ENCODE data around the gene MAPKAP1. TPM values are rescaled to one million over a fixed set of nuclear protein-coding genes. Genes with fewer than 3 reads are reported as not detected.

MAPKAP1 gene
- total RNA-seq, 4 donors from 2014 or later = 46.7 to 63.0 (median 57.9) TPM

GRCh38 chr9:125457357-125457756 lies 249.7 kb downstream of the MAPKAP1 start:
- 100% methylated on average over 1 of the region's 1 CpG for WGBS, 2 donors
- DNase-seq (ENCODE audit: low spot score in 2 of 2) = no peak
- H3K4me3 ChIP-seq (ENCODE audit: low read depth, poor library complexity, severe bottlenecking) = no peak overlapping the region
- TF ChIP-seq CTCF (IDR thresholded peaks at IDR 0.05) = no peak
- TF ChIP-seq POLR2A (IDR thresholded peaks at IDR 0.05) = no peak
- intact Hi-C loops (cut with DNase I; ENCODE audit: low total_unique reads) = no loop called here

DNA sequence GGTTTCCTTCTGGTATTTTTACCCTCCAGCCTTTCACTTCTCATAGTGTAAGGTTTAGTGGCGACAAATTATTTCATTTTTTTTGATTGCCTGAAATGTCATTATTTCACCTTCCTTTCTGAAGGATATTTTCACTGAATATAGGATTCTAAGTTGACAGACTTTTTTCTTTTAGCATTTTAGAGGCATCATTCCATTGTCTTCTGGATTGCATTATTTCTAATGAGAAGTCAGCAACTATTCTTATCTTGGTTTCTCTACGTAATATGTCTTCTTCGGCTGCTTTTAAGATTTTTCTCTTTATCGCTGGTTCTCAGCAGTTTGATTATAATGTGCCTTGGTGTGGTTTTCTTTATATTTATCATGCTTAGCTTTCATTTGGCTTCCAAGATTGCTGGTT lies 251.1 kb downstream of the MAPKAP1 start:
- intact Hi-C loops (cut with DNase I; ENCODE audit: low total_unique reads) = no loop called here
- 94 to 95% methylated on average over 4 of the region's 4 CpGs for WGBS, 2 donors
- no peak for DNase-seq (ENCODE audit: low spot score in 2 of 2)
- TF ChIP-seq CTCF (IDR thresholded peaks at IDR 0.05) = no peak
- TF ChIP-seq POLR2A (IDR thresholded peaks at IDR 0.05) = no peak
- no peak overlapping the region for H3K4me3 ChIP-seq (ENCODE audit: low read depth, poor library complexity, severe bottlenecking)

DNA sequence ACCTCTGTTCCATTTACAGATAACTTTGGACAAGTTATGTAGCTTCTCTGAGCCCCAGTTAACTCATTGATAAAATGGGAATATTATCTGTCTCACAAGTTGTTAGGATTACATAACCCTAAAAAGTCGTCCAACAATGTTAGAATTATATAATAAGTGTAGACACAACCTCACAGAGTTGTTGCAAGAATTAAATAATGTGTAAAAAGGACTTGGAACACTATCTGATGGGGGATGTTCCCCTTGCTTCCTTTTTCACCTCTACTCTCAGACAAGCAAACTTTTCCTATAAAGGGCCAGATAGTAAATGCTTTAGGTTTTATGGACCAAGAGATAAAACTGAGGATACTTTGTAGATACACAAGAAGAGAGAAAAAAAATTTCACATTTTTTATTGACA lies 251.9 kb downstream of the MAPKAP1 start:
- no peak for TF ChIP-seq CTCF (IDR thresholded peaks at IDR 0.05)
- TF ChIP-seq POLR2A (IDR thresholded peaks at IDR 0.05) = no peak

DNA sequence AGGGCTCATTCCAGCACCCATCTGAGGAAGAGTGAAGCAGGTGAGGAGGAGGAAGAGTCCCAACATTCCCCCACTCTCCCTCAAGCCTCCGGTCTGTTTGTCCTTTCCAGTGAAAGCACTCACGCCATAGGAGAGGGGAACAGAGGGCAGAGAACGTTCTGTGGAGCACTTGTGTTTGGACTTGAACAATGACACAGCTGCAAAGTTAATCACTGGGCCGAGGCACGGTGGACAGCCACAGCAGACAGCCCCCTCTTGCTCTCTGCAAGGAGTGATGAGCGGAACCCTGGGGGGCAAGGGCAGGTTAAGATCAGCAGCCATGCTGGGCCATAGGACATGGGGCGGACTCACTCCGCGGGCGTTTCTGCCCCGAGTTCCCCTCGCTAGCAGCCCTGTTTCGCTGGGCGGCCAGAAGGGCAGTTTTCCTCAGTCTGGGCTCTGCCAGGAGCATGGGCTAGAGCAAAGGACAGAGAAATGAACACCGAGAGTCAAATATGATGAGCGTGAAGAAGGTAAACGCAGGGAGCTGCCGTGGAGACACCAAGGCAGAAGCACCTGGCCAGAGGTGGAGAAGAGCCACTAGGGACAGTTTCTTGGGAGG lies 259.7 kb downstream of the MAPKAP1 start:
- no peak for TF ChIP-seq CTCF (IDR thresholded peaks at IDR 0.05)
- no peak for TF ChIP-seq POLR2A (IDR thresholded peaks at IDR 0.05)
- DNase-seq (ENCODE audit: low spot score in 2 of 2) = no peak
- intact Hi-C loops (cut with DNase I; ENCODE audit: low total_unique reads) = no loop called here
- no peak overlapping the region for H3K4me3 ChIP-seq (ENCODE audit: low read depth, poor library complexity, severe bottlenecking)
- WGBS, 2 donors = 93 to 97% methylated on average over 18 of the region's 18 CpGs

More for the DNA sequence above, 251.9 kb downstream of the MAPKAP1 start:
- intact Hi-C loops (cut with DNase I; ENCODE audit: low total_unique reads) = no loop called here
- 51 to 63% methylated on average over 1 of the region's 1 CpG for WGBS, 2 donors
- H3K4me3 ChIP-seq (ENCODE audit: low read depth, poor library complexity, severe bottlenecking) = no peak overlapping the region
- no peak for DNase-seq (ENCODE audit: low spot score in 2 of 2)

DNA sequence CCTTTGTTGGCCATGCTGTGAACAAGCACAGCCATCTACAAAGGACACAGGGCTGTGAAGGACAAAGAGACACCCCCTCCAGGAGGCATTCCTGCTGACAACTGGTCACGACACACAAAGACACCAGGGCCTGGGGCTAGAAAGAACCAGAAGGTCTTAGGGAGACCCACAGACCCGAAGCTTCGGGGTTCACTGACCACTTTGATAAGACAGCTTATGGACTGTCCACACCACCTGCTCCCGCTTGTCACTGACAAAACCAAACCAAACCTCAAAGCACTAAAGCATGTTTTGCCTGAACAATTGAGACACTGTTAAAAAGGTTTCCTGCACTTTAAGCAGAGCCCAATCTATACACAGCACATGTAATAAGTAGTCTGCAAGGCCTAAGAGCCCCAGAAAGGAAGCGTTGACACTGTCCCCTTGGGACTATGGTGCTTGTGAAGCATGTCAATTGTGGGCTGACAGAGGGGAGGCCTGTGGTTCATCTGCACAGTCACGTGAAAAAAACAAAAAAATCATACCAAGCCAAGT lies 260.4 kb downstream of the MAPKAP1 start:
- TF ChIP-seq POLR2A (IDR thresholded peaks at IDR 0.05) (no peak), CTCF (IDR thresholded peaks at IDR 0.05) (no peak)
- DNase-seq (ENCODE audit: low spot score in 2 of 2) = no peak
- 91 to 93% methylated on average over 6 of the region's 6 CpGs for WGBS, 2 donors
- intact Hi-C loops (cut with DNase I; ENCODE audit: low total_unique reads) = no loop called here
- no peak overlapping the region for H3K4me3 ChIP-seq (ENCODE audit: low read depth, poor library complexity, severe bottlenecking)
